Inferior parietal cortex (tissue), 1 donor: ENCODE results near the gene CRB2.

Source experiments
- DNase-seq: peaks from one replicate; pipeline ENCODE4 v3.0.0-alpha.2; 2016; ENCODE audit errors: extremely low spot score

Gene CRB2

GRCh38 chr9:123347289-123348060 is 8.5 kb upstream of the CRB2 start:
- no peak for DNase-seq

GRCh38 chr9:123348317-123348992 is 7.5 kb upstream of the CRB2 start:
- DNase-seq: no peak

- no peak for DNase-seq
Measured at GRCh38 chr9:123349033-123349432, 7.0 kb upstream of the CRB2 start.

GRCh38 chr9:123349691-123350480 is 6.1 kb upstream of the CRB2 start:
- peak; percentile 85 for DNase-seq

- no peak for DNase-seq
Measured at GRCh38 chr9:123350590-123351310, 5.2 kb upstream of the CRB2 start.

- no peak for DNase-seq
Measured at GRCh38 chr9:123353041-123353440, 3.0 kb upstream of the CRB2 start.

GRCh38 chr9:123353984-123354591 is 1.9 kb upstream of the CRB2 start:
- DNase-seq: peak; percentile 75

- DNase-seq: no peak
Measured at GRCh38 chr9:123354806-123355508, 1.0 kb upstream of the CRB2 start.

- DNase-seq: no peak
Measured at GRCh38 chr9:123356851-123357742, 1.1 kb downstream of the CRB2 start.

- no peak for DNase-seq
Measured at GRCh38 chr9:123357743-123358059, 1.7 kb downstream of the CRB2 start.

- peak; percentile 73 for DNase-seq
Measured at GRCh38 chr9:123358181-123358905, 2.3 kb downstream of the CRB2 start.

GRCh38 chr9:123359106-123359505 is 3.1 kb downstream of the CRB2 start:
- no peak for DNase-seq

GRCh38 chr9:123359546-123359945 is 3.5 kb downstream of the CRB2 start:
- no peak for DNase-seq

- DNase-seq: no peak
Measured at GRCh38 chr9:123360161-123361085, 4.4 kb downstream of the CRB2 start.

- DNase-seq: no peak
Measured at GRCh38 chr9:123361086-123361730, 5.2 kb downstream of the CRB2 start.

GRCh38 chr9:123361731-123362510 is 5.9 kb downstream of the CRB2 start:
- no peak for DNase-seq

- DNase-seq: no peak
Measured at GRCh38 chr9:123362856-123363255, 6.9 kb downstream of the CRB2 start.
